ENCODE data around the gene EIF3K. TPM values are rescaled to one million over a fixed set of nuclear protein-coding genes. Genes with fewer than 3 reads are reported as not detected.

EIF3K gene
- total and polyA plus RNA-seq, 2 of the 8 experiments (the other 6 are each of a cell fraction or from before 2014, with no cell fraction given) = 329 to 937 TPM

- Histone ChIP-seq H3K18ac (ENCODE audit: extremely low read depth, low read length) (no peak overlapping the region), H3K79me1 (ENCODE audit: low read depth, low read length) (no peaks in the 10 kb centered on the region), H2BK5ac (ENCODE audit: low read depth, low read length) (no peak overlapping the region), H3K27me3 (replicated peaks in 1 of 4; ENCODE audit: control insufficient read depth in 3 of 4, extremely low read depth in 1 of 4, insufficient read depth in 3 of 4, low read length in 3 of 4) (no peaks in the 10 kb centered on the region), H4K5ac (ENCODE audit: insufficient read length, low read depth, low read length) (no peak overlapping the region), H3K9me3 (ENCODE audit: insufficient read depth in 2 of 2, low read depth in 1 of 2, low read length in 1 of 2) (no peaks in the 10 kb centered on the region), H3K14ac (ENCODE audit: insufficient read length) (no peak overlapping the region), H3K4me3 (ENCODE audit: extremely low read depth in 1 of 4, insufficient read depth in 2 of 4, low read depth in 3 of 4, low read length in 4 of 4) (no peak overlapping the region), H2BK15ac (ENCODE audit: low read length) (no peak overlapping the region), H4K91ac (replicated peaks; ENCODE audit: insufficient read length, low read length) (no peak overlapping the region), H3K9ac (replicated peaks in 1 of 4; ENCODE audit: extremely low read depth in 1 of 4, low read depth in 3 of 4, low read length in 3 of 4) (no peak overlapping the region), H2BK20ac (ENCODE audit: low read length) (no peak overlapping the region), H3K4ac (replicated peaks; ENCODE audit: insufficient read length, low read depth, low read length) (no peak overlapping the region), H3K23ac (ENCODE audit: insufficient read length) (no peak overlapping the region), H4K8ac (ENCODE audit: extremely low read depth, insufficient read depth, low read length) (no peak overlapping the region), H3K36me3 (ENCODE audit: control insufficient read depth in 2 of 4, insufficient read depth in 4 of 4, low read length in 3 of 4) (peaks cover 0 to 2% (median 0%) of the 10 kb centered on the region in 4 experiments; a peak in 3 of 8 replicates), H2BK120ac (replicated peaks; ENCODE audit: low read depth, low read length) (no peak overlapping the region), H4K20me1 (replicated peaks in 1 of 2; ENCODE audit: control insufficient read depth in 1 of 2, insufficient read depth in 2 of 2, low read length in 2 of 2) (peaks cover 0 to 2% of the 10 kb centered on the region in 2 experiments), H2BK12ac (ENCODE audit: low read depth, low read length) (no peak overlapping the region), H3K4me2 (ENCODE audit: insufficient read depth in 1 of 2, low read depth in 2 of 2, low read length in 2 of 2) (no peak overlapping the region), H3K4me1 (replicated peaks in 1 of 4; ENCODE audit: control insufficient read depth in 3 of 4, insufficient read depth in 4 of 4, low read length in 3 of 4) (no peaks in the 10 kb centered on the region), H3K56ac (replicated peaks; ENCODE audit: insufficient read length, low read depth, low read length) (no peak overlapping the region), H2AK5ac (ENCODE audit: low read depth, low read length) (no peak overlapping the region), H3K79me2 (ENCODE audit: control insufficient read depth in 1 of 2, insufficient read depth in 2 of 2, low read length in 2 of 2) (no peaks in the 10 kb centered on the region), H2AFZ (ENCODE audit: low read length) (no peak overlapping the region), H3K23me2 (ENCODE audit: low read depth, low read length) (no peaks in the 10 kb centered on the region), H3K27ac (ENCODE audit: low read depth, low read length) (no peak overlapping the region)
- CTCF ChIA-PET (ENCODE audit: partially characterized antibody) = interaction anchor here (0.6 to 1.0 kb wide), 3 partner anchors 10 to 52 kb away, joined by 3 to 5 read pairs (median 4); no protein-coding TSS in a partner anchor
- FAIRE-seq = no peak
- 88% methylated on average over 2 of the region's 2 CpGs; no CpG with 5 or more reads in 1 of the 2 experiments for WGBS, 2 experiments (ENCODE audit: extremely low coverage in 1 of 2, insufficient coverage in 1 of 2, insufficient read length in 1 of 2, insufficient replicate concordance in 2 of 2, low coverage in 1 of 2, low lambda C conversion rate in 2 of 2, missing lambda C conversion rate in 1 of 2)
- DNase-seq (ENCODE audit: low read depth in 1 of 2, low spot score in 2 of 2) = no peak
- POLR2A ChIA-PET (ENCODE audit: partially characterized antibody) = no interaction called here
- TF ChIP-seq, protein P1, sequence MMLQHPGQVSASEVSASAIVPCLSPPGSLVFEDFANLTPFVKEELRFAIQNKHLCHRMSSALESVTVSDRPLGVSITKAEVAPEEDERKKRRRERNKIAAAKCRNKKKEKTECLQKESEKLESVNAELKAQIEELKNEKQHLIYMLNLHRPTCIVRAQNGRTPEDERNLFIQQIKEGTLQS (IDR thresholded peaks at IDR 0.05; ENCODE audit: insufficient read depth, low read depth, low read length) = no peak
- no peak for TF ChIP-seq BCL11A (IDR thresholded peaks at IDR 0.05; ENCODE audit: low read depth in 2 of 2, low read length in 2 of 2)
- no peak for TF ChIP-seq CBX8 (IDR thresholded peaks at IDR 0.05; ENCODE audit: borderline replicate concordance, low read depth, low read length)
- TF ChIP-seq SIRT6 (IDR thresholded peaks at IDR 0.05; ENCODE audit: low read length) = no peak
These were observed 47.3 kb upstream of the EIF3K start for GRCh38 chr19:38571682-38572081.

Data from H1 (cell line).